Peyer's patch (tissue), 4 donors: ENCODE data around the gene XPNPEP2. TPM values are rescaled to one million over a fixed set of nuclear protein-coding genes. Genes with fewer than 3 reads are reported as not detected.

ENCODE experiments used
- DNase-seq, 3 donors: peaks; one replicate each; pipeline ENCODE4 v3.0.0-alpha.2; 2017 to 2019
- H3K27ac ChIP-seq, 4 donors: fragments of 200-600 bp; sonication (generic); one replicate each; pipeline ENCODE4 v1.5.1; 2016 to 2019
- H3K27me3 ChIP-seq, 2 donors: fragments of 200-600 bp; sonication (generic); one replicate each; pipeline ENCODE4 v1.5.1; 2019
- H3K36me3 ChIP-seq, 3 donors: fragments of 200-600 bp; sonication (generic); one replicate each; pipeline ENCODE4 v1.5.1; 2016 to 2019
- H3K4me1 ChIP-seq, 4 donors: fragments of 200-600 bp; sonication (generic); one replicate each; pipeline ENCODE4 v1.5.1; 2016 to 2019
- H3K4me3 ChIP-seq, 4 donors: fragments of 200-600 bp; sonication (generic); 1 replicate in 3 of 4; 2 replicates in 1 of 4; pipeline ENCODE4 v1.5.1; 2016 to 2019; ENCODE audit warnings: mild to moderate bottlenecking in 1 of 4
- H3K9me3 ChIP-seq, 4 donors: fragments of 200-600 bp; sonication (generic); one replicate each; pipeline ENCODE4 v1.5.1; 2016 to 2019; ENCODE audit warnings: mild to moderate bottlenecking in 1 of 4
- CTCF ChIP-seq, 6 experiments: fragments of 450-650 bp in 4 of 6; fragments of 200-600 bp in 2 of 6; sonication (generic) in 1 of 6; IDR thresholded peaks; one replicate each; pipeline ENCODE4 v1.5.1; 2017 to 2019; ENCODE audit warnings: antibody characterized with exemption in 6 of 6, mild to moderate bottlenecking in 3 of 6, moderate library complexity in 1 of 6
- POLR2A ChIP-seq, 2 donors: fragments of 450-650 bp; IDR thresholded peaks; one replicate each; pipeline ENCODE4 v1.5.1; 2017; ENCODE audit warnings: antibody characterized with exemption in 2 of 2, mild to moderate bottlenecking in 2 of 2, moderate library complexity in 2 of 2
- total RNA-seq, 4 donors: library from RNA; depleted of rRNA; stranded (reverse); fragments of >200 nt; gene quantifications; one replicate each; pipeline ENCODE4 v1.1.0, GENCODE V29; 2016

XPNPEP2 gene
- total RNA-seq, 4 donors from 2014 or later: 5.8 to 875 (median 803) TPM

- H3K36me3 ChIP-seq: no peaks in the 10 kb centered on the region
- no peak for DNase-seq
- TF ChIP-seq POLR2A (IDR thresholded peaks at IDR 0.05): no peak
- TF ChIP-seq CTCF (IDR thresholded peaks at IDR 0.05): no peak
- H3K9me3 ChIP-seq: no peaks in the 10 kb centered on the region
- no peaks in the 10 kb centered on the region for H3K27me3 ChIP-seq
- peaks cover 0 to 12% (median 4%) of the 10 kb centered on the region in 4 donors for H3K4me1 ChIP-seq
- peak overlapping the region; percentile 62 to 80 (median 77) for H3K27ac ChIP-seq
- peak overlapping the region; percentile 31 to 49 (median 42) for H3K4me3 ChIP-seq
These were observed 41.8 kb downstream of the XPNPEP2 start for GRCh38 chrX:129780441-129781105.

DNA sequence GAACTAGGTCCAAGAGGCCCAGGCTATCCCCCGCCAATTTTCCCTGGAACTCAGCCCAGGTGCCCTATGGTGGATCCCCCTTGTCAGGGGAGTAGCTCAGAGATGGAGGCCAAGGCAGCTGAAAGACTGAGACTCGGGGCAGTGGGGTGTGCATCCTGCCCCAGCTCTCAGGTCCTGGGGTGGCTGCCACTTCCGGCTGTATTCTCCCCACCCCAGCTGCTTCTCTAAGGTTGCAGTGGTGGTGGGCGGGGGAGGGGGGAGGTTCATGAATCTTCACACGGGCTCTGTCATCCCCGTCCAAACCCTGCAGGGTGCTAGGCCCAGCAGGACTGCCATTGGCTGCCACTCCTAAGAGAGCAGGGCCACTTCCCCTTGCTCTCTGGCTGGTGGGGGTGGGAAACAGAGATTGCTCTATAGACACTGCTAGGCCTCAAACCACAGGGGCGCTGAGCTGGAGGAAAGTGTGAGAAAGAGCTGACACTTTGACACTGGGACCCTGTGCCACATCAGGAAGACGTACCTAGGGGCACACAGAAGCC is 42.4 kb downstream of the XPNPEP2 start:
- DNase-seq: peak in 2 of 3 donors; percentile 92 to 93
- Histone ChIP-seq H3K27ac (peak overlapping the region; percentile 62 to 80 (median 77)), H3K9me3 (no peaks in the 10 kb centered on the region)

DNA sequence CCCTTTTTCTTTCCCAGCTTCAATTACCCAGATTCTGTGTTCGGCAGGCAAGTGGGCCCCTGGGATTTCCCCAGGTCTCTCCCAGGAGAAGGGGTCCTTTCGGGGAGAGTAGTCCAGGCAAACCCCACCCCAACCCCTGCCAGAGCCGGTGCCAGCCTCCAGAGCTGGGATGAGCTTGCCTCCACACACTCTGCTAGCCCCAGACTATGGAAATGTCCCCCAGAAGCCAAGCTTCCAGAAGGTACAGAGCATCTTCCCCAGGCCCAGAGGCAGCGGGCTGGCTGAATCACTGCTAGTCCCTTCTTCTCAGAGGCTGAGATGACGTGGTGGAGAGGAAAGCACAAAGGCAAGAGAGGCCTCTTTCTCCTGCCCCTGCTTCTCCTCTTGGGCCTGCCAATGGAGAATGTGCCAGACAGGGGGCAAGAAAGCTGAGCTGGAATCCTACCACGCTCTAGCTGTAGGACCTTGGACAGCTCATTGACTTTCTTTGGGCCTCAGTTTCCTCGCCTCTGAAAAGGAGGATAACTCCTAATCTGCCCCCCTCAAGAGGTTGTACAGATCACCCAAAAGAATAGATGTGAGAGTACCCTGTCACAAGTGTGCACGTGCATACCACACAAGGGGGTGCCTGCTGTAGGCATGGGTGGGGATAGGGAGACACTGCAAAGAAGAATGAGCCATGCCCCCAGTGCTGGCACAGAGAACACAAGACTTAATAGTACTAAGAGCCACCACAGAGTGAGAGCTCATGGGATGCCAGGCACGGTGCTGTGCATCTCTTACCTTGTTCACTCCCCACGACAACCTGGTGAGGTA is 43.1 kb downstream of the XPNPEP2 start:
- Histone ChIP-seq H3K4me1 (peaks cover 0 to 14% (median 0%) of the 10 kb centered on the region in 4 donors), H3K27me3 (no peaks in the 10 kb centered on the region), H3K4me3 (peak overlapping the region in 3 of 4 donors; percentile 24 to 49 (median 39)), H3K9me3 (no peaks in the 10 kb centered on the region), H3K27ac (peak overlapping the region in 1 of 4 donors; percentile 80), H3K36me3 (no peaks in the 10 kb centered on the region)
- peak in 1 of 3 donors; percentile 42 for DNase-seq
- TF ChIP-seq POLR2A (IDR thresholded peaks at IDR 0.05): no peak
- TF ChIP-seq CTCF (IDR thresholded peaks at IDR 0.05): no peak

More for the DNA sequence above, 42.4 kb downstream of the XPNPEP2 start:
- H3K36me3 ChIP-seq: no peaks in the 10 kb centered on the region
- peaks cover 0 to 14% (median 2%) of the 10 kb centered on the region in 4 donors for H3K4me1 ChIP-seq
- peak overlapping the region; percentile 31 to 49 (median 42) for H3K4me3 ChIP-seq
- H3K27me3 ChIP-seq: no peaks in the 10 kb centered on the region
- TF ChIP-seq POLR2A (IDR thresholded peaks at IDR 0.05): no peak
- TF ChIP-seq CTCF (IDR thresholded peaks at IDR 0.05): no peak

DNA sequence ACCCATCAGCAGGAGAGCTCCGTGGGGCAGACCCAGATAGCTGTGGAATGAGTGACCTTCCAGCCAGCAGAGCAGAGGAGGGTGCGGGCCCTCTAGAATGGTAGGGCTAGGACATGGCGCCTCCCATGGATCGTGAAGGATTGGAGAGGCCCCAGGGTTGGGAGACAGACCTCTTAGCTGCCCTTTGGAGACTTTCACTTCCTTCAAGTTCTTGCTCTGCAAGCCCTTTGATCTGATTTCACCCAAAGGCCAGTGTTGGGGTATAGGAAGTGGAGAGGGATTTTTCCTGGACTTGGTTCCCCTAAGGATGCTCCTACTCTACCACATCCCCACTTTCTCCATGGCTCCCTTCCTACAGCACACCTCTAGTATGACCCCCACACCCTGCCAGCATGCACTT is 43.9 kb downstream of the XPNPEP2 start:
- H3K9me3 ChIP-seq: no peaks in the 10 kb centered on the region
- no peaks in the 10 kb centered on the region for H3K36me3 ChIP-seq
- H3K4me1 ChIP-seq: peaks cover 0 to 8% (median 0%) of the 10 kb centered on the region in 4 donors
- DNase-seq: no peak
- peak overlapping the region in 1 of 4 donors; percentile 80 for H3K27ac ChIP-seq
- H3K27me3 ChIP-seq: no peaks in the 10 kb centered on the region
- H3K4me3 ChIP-seq: peak overlapping the region in 2 of 4 donors; percentile 24 to 49
- TF ChIP-seq CTCF (IDR thresholded peaks at IDR 0.05) (no peak), POLR2A (IDR thresholded peaks at IDR 0.05) (no peak)

- no peak for DNase-seq
- peak overlapping the region in 1 of 4 donors; percentile 80 for H3K27ac ChIP-seq
- no peaks in the 10 kb centered on the region for H3K27me3 ChIP-seq
- TF ChIP-seq POLR2A (IDR thresholded peaks at IDR 0.05) (no peak), CTCF (IDR thresholded peaks at IDR 0.05) (no peak)
- no peaks in the 10 kb centered on the region for H3K36me3 ChIP-seq
- no peaks in the 10 kb centered on the region for H3K9me3 ChIP-seq
- peaks cover 0 to 7% (median 0%) of the 10 kb centered on the region in 4 donors for H3K4me1 ChIP-seq
- peak overlapping the region in 2 of 4 donors; percentile 24 to 49 for H3K4me3 ChIP-seq
These were observed 44.5 kb downstream of the XPNPEP2 start for GRCh38 chrX:129783291-129783713.
